Stimulated activated CD4-positive, alpha-beta T cell treated with anti-CD3 and anti-CD28 coated beads, Interleukin-15, amount 100 ng/mL, for 1 hour (primary cell): Measurements from ENCODE around the gene TUT4.
A peak's percentile ranks its signal among the peaks of the same experiment; 100 is the strongest.

Experiments
- DNase-seq, 2 donors: peaks; one replicate each; pipeline ENCODE4 v3.0.0-alpha.2; 2020; ENCODE audit warnings: low read depth in 1 of 2, low spot score in 1 of 2

TUT4 gene

GRCh38 chr1:52476943-52477342 lies 75.9 kb downstream of the TUT4 start:
- DNase-seq: no peak

GRCh38 chr1:52474807-52475206 lies 78.1 kb downstream of the TUT4 start:
- no peak for DNase-seq

GRCh38 chr1:52473039-52473438 lies 79.9 kb downstream of the TUT4 start:
- DNase-seq: no peak

GRCh38 chr1:52472384-52472783 lies 80.5 kb downstream of the TUT4 start:
- DNase-seq: no peak

- DNase-seq: no peak
Measured at GRCh38 chr1:52469108-52469507, 83.8 kb downstream of the TUT4 start.

- no peak for DNase-seq
Measured at GRCh38 chr1:52463891-52464290, 89.0 kb downstream of the TUT4 start.

- DNase-seq: no peak
Measured at GRCh38 chr1:52461821-52462220, 91.1 kb downstream of the TUT4 start.

GRCh38 chr1:52460694-52461093 lies 92.2 kb downstream of the TUT4 start:
- no peak for DNase-seq

- no peak for DNase-seq
Measured at GRCh38 chr1:52455686-52456085, 97.2 kb downstream of the TUT4 start.

GRCh38 chr1:52454779-52455178 lies 98.1 kb downstream of the TUT4 start:
- no peak for DNase-seq

- DNase-seq: no peak
Measured at GRCh38 chr1:52454127-52454526, 98.8 kb downstream of the TUT4 start.

- DNase-seq: no peak
Measured at GRCh38 chr1:52444463-52444862, 108.4 kb downstream of the TUT4 start.

GRCh38 chr1:52439976-52440375 lies 112.9 kb downstream of the TUT4 start:
- no peak for DNase-seq

GRCh38 chr1:52436817-52437216 lies 116.1 kb downstream of the TUT4 start:
- no peak for DNase-seq

GRCh38 chr1:52435650-52436049 lies 117.2 kb downstream of the TUT4 start:
- no peak for DNase-seq

GRCh38 chr1:52435211-52435610 lies 117.7 kb downstream of the TUT4 start:
- no peak for DNase-seq

- no peak for DNase-seq
Measured at GRCh38 chr1:52432807-52433206, 120.1 kb downstream of the TUT4 start.

GRCh38 chr1:52427152-52427551 lies 125.7 kb downstream of the TUT4 start:
- no peak for DNase-seq

- no peak for DNase-seq
Measured at GRCh38 chr1:52426371-52426770, 126.5 kb downstream of the TUT4 start.

GRCh38 chr1:52424813-52425212 lies 128.1 kb downstream of the TUT4 start:
- no peak for DNase-seq

- DNase-seq: peak in 1 of 2 donors; percentile 5
Measured at GRCh38 chr1:52424231-52424636, 128.7 kb downstream of the TUT4 start.

GRCh38 chr1:52423771-52424170 lies 129.1 kb downstream of the TUT4 start:
- peak; percentile 5 to 50 for DNase-seq

GRCh38 chr1:52423055-52423454 lies 129.8 kb downstream of the TUT4 start:
- DNase-seq: no peak

- no peak for DNase-seq
Measured at GRCh38 chr1:52420713-52421112, 132.2 kb downstream of the TUT4 start.
